HG02870 (cell line): ENCODE results near the gene TMEM95.

Source experiments
- ATAC-seq: cut with Tn5 transposase; IDR thresholded peaks from one replicate; pipeline ENCODE4 v1.9.1; 2021; ENCODE audit warnings: mild to moderate bottlenecking, moderate library complexity; ENCODE audit not compliant: unreplicated experiment

Gene TMEM95

DNA sequence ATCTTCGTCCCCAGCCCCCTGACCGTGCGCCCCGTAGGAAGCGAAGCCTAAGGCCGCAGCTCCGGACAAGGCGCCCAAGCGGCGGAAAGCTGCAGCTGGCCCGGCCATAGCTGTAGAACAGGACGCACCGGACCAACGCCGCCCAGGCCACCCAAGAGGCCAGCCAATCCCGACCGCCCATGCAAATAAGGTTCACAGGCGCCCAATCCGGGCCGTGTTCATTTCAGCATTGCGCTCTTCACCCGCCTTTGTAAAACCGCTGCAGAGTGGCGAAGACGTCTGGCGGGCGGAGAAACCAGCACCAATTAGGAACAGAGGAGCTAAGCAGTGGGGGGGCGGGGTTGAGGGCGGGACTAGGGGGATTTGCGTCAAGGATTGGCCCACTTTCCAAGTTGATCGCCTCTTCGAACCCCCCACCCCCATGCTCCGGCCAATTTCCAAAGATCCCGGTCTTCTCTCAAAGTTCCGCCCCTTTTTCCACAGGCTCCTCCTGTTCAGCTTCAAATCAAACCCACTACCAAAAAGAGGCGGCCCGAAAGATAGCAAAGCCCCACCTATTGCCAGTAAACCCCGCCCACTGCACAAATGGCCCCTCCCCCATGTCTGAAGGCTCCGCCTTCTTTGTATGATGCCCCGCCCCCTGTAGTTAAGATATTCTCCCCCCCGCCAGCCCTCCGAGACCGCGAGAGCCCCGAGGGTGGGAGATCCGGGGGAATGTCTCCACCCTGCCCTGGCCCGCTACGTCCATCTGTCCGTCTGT is 49.2 kb downstream of the TMEM95 start, which contains the start of gene TMEM256:
TMEM256 (minus strand) TSS at position 121 of the 760 bp plus-strand sequence; CDS start at position 108, 13 bp downstream.
- peak; percentile 93 for ATAC-seq

- ATAC-seq: no peak
Observed at GRCh38 chr17:7404737-7405349, 49.9 kb downstream of the TMEM95 start.

DNA sequence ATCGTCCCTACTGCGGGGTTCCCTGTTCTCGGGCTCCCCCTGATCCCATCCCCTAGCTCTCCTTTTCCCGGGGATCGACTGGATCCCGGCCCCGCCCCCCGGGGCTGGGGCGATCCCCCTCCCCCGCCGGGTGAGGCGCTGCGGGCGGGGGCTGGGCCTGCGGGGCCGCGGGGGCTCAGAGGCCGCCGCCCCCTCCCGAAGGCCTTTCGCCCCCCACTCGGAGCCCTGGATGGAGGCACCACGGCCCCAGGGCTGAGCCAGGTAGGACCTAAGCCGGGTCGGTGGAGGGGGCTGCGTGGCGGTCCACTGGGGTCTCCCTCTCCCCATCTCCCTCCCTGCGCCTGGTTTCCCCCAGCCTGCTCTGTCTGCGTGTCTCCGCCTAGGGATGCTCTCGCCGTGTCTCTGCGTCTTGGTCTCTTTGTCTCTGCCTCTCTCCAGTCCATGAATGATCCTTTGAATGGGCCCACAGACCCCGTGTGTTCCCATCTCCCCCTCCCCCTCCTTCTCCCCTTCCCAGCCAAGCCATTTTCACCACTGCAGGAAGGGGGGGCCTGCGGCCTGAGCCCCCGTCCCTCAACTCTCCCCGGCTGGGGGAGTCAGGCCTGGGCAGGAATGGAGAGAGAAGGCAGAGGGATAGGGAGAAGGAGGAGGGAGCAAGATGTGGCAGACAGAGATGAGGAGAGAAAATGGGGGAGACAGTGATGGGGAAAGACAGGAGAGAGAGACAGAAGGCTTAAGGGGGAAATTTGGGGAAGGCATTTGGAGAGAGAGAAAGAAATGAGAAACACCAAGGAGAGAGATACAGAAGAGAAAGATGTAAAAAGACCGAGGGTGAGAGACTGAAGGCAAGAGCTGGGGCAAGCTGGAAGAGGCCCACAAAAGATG is 50.6 kb downstream of the TMEM95 start:
- no peak for ATAC-seq

DNA sequence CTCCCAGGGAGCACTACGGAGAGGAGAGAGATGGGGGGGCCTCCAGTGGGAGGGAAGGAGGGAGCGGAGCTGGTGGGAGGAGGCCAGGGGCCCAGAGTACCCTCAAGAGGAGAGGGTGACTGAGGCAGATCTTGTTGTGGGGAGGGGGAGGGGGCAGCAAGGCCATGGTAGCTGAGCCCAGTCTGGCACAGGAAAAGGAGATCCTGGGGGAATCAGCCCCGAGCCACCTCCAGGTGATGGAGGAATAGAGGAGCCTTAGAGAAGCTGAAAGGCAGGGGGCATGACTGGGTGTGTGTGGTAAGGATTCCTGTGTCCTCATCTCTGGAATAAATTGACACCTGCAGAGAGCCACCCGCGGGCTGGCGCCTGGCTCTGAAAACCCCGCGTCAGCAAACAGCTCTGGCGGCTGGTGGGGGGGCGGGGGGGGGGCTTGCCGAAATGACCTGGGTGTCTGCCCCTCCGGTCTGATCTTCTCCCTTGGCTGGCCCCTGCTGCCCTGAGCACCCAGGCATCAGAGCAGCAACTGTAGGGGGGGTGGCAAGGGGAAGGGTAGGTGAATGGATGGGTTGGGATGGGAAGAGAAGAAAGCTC is 51.4 kb downstream of the TMEM95 start:
- ATAC-seq: no peak
